IPS DF 6.9 (cell line): ENCODE data around the gene CD101.

Experiments used
- DNase-seq: peaks from one replicate; pipeline ENCODE4 v3.0.0-alpha.2; 2013; ENCODE audit warnings: low read depth, low spot score
- H3K27ac ChIP-seq: one replicate; pipeline ENCODE4 v1.5.1; 2013; ENCODE audit warnings: low read length, control low read depth
- H3K27me3 ChIP-seq: 2 replicates; pipeline ENCODE4 v1.6.1; 2013; ENCODE audit warnings: mild to moderate bottlenecking, low read length; ENCODE audit not compliant: control insufficient read depth, insufficient read depth
- H3K36me3 ChIP-seq: 2 replicates; pipeline ENCODE4 v1.6.1; 2013; ENCODE audit warnings: low read length; ENCODE audit not compliant: control insufficient read depth, insufficient read depth
- H3K4me1 ChIP-seq: 2 replicates; pipeline ENCODE4 v1.6.1; 2013; ENCODE audit warnings: low read length; ENCODE audit not compliant: control insufficient read depth, insufficient read depth
- H3K4me3 ChIP-seq: 2 replicates; pipeline ENCODE4 v1.5.1; 2013; ENCODE audit warnings: mild to moderate bottlenecking, low read length
- H3K9me3 ChIP-seq: 2 replicates; pipeline ENCODE4 v1.6.1; 2013; ENCODE audit warnings: low read length, inconsistent platforms; ENCODE audit not compliant: control insufficient read depth, insufficient read depth
- WGBS: extraction: QIAGEN DNeasy Blood & Tissue Kit; methylation state at CpG from one replicate; pipeline ENCODE4 v1.1.7; 2013; ENCODE audit warnings: mixed read lengths, missing lambda C conversion rate; ENCODE audit not compliant: insufficient read length, insufficient coverage; 5-methylcytosine and 5-hydroxymethylcytosine counted together

The CD101 gene

GRCh38 chr1:116984406-116985160, 17.0 kb upstream of the CD101 start:
- H3K9me3 ChIP-seq, result no peaks in the 10 kb centered on the region
- H3K27me3 ChIP-seq, result no peaks in the 10 kb centered on the region
- no peak for DNase-seq
- no peak overlapping the region for H3K27ac ChIP-seq
- H3K4me1 ChIP-seq, result peaks cover 3% of the 10 kb centered on the region; the same call in 1 of the 2 replicates
- H3K36me3 ChIP-seq, result no peaks in the 10 kb centered on the region
- no peak overlapping the region for H3K4me3 ChIP-seq
- WGBS, result no CpG with 5 or more reads among the region's 14 CpGs

GRCh38 chr1:116986421-116987255, 14.9 kb upstream of the CD101 start:
- H3K36me3 ChIP-seq, result no peaks in the 10 kb centered on the region
- peaks cover 3% of the 10 kb centered on the region; the same call in 1 of the 2 replicates for H3K4me1 ChIP-seq
- H3K27ac ChIP-seq, result no peak overlapping the region
- no peak overlapping the region for H3K4me3 ChIP-seq
- H3K27me3 ChIP-seq, result no peaks in the 10 kb centered on the region
- no peaks in the 10 kb centered on the region for H3K9me3 ChIP-seq
- DNase-seq, result no peak
- WGBS, result no CpG with 5 or more reads among the region's 29 CpGs

GRCh38 chr1:116987256-116987555, 14.4 kb upstream of the CD101 start:
- H3K27ac ChIP-seq, result no peak overlapping the region
- peaks cover 3% of the 10 kb centered on the region; the same call in 1 of the 2 replicates for H3K4me1 ChIP-seq
- no CpG with 5 or more reads among the region's 11 CpGs for WGBS
- DNase-seq, result no peak
- no peak overlapping the region for H3K4me3 ChIP-seq
- H3K36me3 ChIP-seq, result no peaks in the 10 kb centered on the region
- no peaks in the 10 kb centered on the region for H3K27me3 ChIP-seq
- no peaks in the 10 kb centered on the region for H3K9me3 ChIP-seq

- Histone ChIP-seq H3K4me1 (no peaks in the 10 kb centered on the region), H3K36me3 (no peaks in the 10 kb centered on the region), H3K27me3 (no peaks in the 10 kb centered on the region), H3K4me3 (no peak overlapping the region), H3K9me3 (no peaks in the 10 kb centered on the region), H3K27ac (no peak overlapping the region)
- DNase-seq, result no peak
- WGBS, result no CpG with 5 or more reads among the region's 7 CpGs
Observed at GRCh38 chr1:116988248-116988647, 13.3 kb upstream of the CD101 start.

- Histone ChIP-seq H3K27ac (no peak overlapping the region), H3K9me3 (no peaks in the 10 kb centered on the region)
- DNase-seq, result no peak
Observed at GRCh38 chr1:116988908-116989307, 12.7 kb upstream of the CD101 start.

GRCh38 chr1:116989835-116990234, 11.7 kb upstream of the CD101 start:
- WGBS, result no CpG with 5 or more reads among the region's 5 CpGs

More at GRCh38 chr1:116988908-116989307, 12.7 kb upstream of the CD101 start:
- Histone ChIP-seq H3K4me3 (no peak overlapping the region), H3K36me3 (no peaks in the 10 kb centered on the region), H3K4me1 (no peaks in the 10 kb centered on the region), H3K27me3 (no peaks in the 10 kb centered on the region)
- no CpG with 5 or more reads among the region's 2 CpGs for WGBS

GRCh38 chr1:116990612-116991151, 10.9 kb upstream of the CD101 start:
- Histone ChIP-seq H3K9me3 (no peaks in the 10 kb centered on the region), H3K27me3 (no peaks in the 10 kb centered on the region), H3K27ac (no peak overlapping the region), H3K4me3 (no peak overlapping the region), H3K4me1 (no peaks in the 10 kb centered on the region), H3K36me3 (no peaks in the 10 kb centered on the region)
- DNase-seq, result no peak
- no CpG with 5 or more reads among the region's 12 CpGs for WGBS

More at GRCh38 chr1:116989835-116990234, 11.7 kb upstream of the CD101 start:
- Histone ChIP-seq H3K9me3 (no peaks in the 10 kb centered on the region), H3K36me3 (no peaks in the 10 kb centered on the region), H3K4me3 (no peak overlapping the region), H3K4me1 (no peaks in the 10 kb centered on the region), H3K27me3 (no peaks in the 10 kb centered on the region), H3K27ac (no peak overlapping the region)
- DNase-seq, result no peak

GRCh38 chr1:116991171-116991845, 10.3 kb upstream of the CD101 start:
- no peak for DNase-seq
- Histone ChIP-seq H3K27ac (no peak overlapping the region), H3K36me3 (no peaks in the 10 kb centered on the region), H3K4me1 (no peaks in the 10 kb centered on the region), H3K9me3 (no peaks in the 10 kb centered on the region), H3K27me3 (no peaks in the 10 kb centered on the region), H3K4me3 (no peak overlapping the region)
- no CpG with 5 or more reads among the region's 2 CpGs for WGBS

- H3K27ac ChIP-seq, result no peak overlapping the region
- no peaks in the 10 kb centered on the region for H3K9me3 ChIP-seq
- no peaks in the 10 kb centered on the region for H3K4me1 ChIP-seq
- no peak overlapping the region for H3K4me3 ChIP-seq
- H3K27me3 ChIP-seq, result no peaks in the 10 kb centered on the region
- DNase-seq, result no peak
- no CpG with 5 or more reads among the region's 1 CpG for WGBS
- no peaks in the 10 kb centered on the region for H3K36me3 ChIP-seq
Observed at GRCh38 chr1:116991918-116992317, 9.6 kb upstream of the CD101 start.

GRCh38 chr1:116993286-116993685, 8.3 kb upstream of the CD101 start:
- Histone ChIP-seq H3K9me3 (no peaks in the 10 kb centered on the region), H3K27me3 (no peaks in the 10 kb centered on the region), H3K4me1 (no peaks in the 10 kb centered on the region), H3K4me3 (no peak overlapping the region), H3K27ac (no peak overlapping the region), H3K36me3 (no peaks in the 10 kb centered on the region)
- WGBS, result no CpG with 5 or more reads among the region's 7 CpGs
- no peak for DNase-seq
